Raji (cell line): ENCODE measurements around the gene LYSMD1.

ENCODE experiments used
- POLR2A ChIP-seq: IDR thresholded peaks from 2 replicates; pipeline ENCODE4 v1.6.1; 2011; ENCODE audit warnings: low read depth, low read length, control low read depth; ENCODE audit not compliant: insufficient read depth

LYSMD1 gene

GRCh38 chr1:151165738-151166504 is at the start of gene LYSMD1, which contains the start of gene SCNM1:
TSS of gene LYSMD1 (minus strand) at chr1:151165902. CDS start at chr1:151165258, 644 bp downstream.
TSS of gene SCNM1 (plus strand) at chr1:151166144. CDS start at chr1:151166153, 9 bp downstream.
- peak; percentile 86 for TF ChIP-seq POLR2A

GRCh38 chr1:151213560-151213959 is 47.9 kb upstream of the LYSMD1 start:
- no peak for TF ChIP-seq POLR2A

- no peak for TF ChIP-seq POLR2A
Observed at GRCh38 chr1:151211972-151212705, 46.4 kb upstream of the LYSMD1 start.

DNA sequence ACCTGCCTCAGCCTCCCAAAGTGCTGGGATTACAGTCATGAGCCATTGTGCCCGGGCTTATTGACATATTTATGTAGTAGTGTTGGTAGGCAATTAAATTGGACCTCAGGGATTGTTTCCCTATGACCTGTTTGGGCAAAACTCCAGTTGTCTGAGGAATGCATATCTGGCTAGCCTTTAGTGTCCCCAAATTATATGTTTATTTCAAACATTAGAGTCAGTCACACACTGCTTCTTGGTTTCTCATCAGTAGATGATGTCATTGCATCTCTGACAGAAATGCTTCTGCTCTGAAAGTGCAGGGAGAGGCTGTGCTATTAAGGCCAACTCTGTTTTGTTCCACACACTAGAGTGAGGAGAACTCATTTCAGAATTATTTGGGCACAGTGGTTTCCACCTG is 45.1 kb upstream of the LYSMD1 start:
- no peak for TF ChIP-seq POLR2A

GRCh38 chr1:151199873-151200581 is 34.3 kb upstream of the LYSMD1 start:
- no peak for TF ChIP-seq POLR2A

- peak; percentile 84 for TF ChIP-seq POLR2A
Observed at GRCh38 chr1:151198254-151199127, 32.8 kb upstream of the LYSMD1 start, which contains the start of gene PIP5K1A. TSS of gene PIP5K1A (plus strand) at chr1:151198552. CDS start at chr1:151198997, 445 bp downstream.

DNA sequence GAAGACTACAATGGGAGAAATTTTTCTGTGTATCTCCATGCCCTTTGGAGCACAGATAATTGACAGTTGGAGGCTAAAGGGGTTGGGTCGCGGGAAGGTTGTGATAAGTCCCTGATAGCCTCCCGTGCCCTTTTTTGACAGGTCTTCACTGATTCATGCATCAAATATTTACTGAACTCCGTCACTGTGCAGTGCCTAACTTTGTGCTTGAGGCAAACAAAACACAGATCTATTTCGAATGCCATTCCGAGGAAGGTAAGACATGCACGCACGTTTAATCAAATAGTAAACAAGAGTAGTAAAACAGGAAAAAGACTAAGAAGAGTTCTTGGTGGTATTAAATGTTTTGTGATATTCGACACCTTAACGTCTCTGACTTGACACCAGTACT is 32.2 kb upstream of the LYSMD1 start:
- no peak for TF ChIP-seq POLR2A

DNA sequence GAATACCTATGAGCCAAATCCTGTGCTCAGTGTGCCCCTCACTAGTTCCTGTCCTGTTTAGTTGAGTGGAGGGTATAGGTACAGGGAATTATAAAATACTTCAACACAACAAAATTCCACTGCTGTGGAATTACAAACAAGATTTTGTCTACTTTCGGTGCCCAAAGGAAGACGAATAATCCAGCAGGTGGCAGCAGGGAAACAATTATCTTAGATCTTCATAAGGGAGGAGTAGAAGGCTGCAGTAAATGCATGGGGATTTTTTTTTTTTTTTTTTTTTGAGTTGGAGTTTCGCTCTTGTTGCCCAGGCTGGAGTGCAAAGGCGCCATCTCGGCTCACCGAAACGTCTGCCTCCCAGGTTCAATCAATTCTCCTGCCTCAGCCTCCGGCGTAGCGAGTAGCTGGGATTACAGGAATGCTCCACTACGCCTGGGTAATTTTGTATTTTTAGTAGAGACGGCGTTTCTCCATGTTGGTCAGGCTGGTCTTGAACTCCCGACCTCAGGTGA is 30.6 kb upstream of the LYSMD1 start:
- no peak for TF ChIP-seq POLR2A

DNA sequence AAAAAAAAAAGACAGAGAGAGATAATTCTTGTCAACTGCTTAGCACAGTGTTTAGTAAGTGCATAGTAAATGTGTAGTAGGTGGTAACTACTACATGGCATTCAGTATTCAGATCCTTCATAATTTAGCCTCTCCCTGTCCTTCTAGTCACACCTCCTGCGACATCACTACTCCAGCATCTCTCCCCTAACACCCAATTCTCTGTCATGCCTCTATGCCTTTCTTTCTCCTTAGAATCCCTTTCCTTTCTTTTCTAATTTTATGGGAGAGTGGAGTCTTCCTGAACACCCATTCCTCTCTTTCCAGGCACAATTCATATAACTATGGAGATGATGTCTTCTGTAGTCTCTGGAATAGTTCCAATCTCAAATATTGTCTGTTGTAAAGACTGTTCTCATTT is 28.2 kb upstream of the LYSMD1 start:
- TF ChIP-seq POLR2A = no peak

GRCh38 chr1:151193304-151193703 is 27.6 kb upstream of the LYSMD1 start:
- no peak for TF ChIP-seq POLR2A

GRCh38 chr1:151192047-151192446 is 26.3 kb upstream of the LYSMD1 start:
- no peak for TF ChIP-seq POLR2A

GRCh38 chr1:151189637-151190445 is 24.1 kb upstream of the LYSMD1 start, which contains the start of gene VPS72:
TSS of gene VPS72 (minus strand) at chr1:151190197. CDS start at chr1:151190121, 76 bp downstream.
- peak; percentile 90 for TF ChIP-seq POLR2A

- TF ChIP-seq POLR2A = no peak
Observed at GRCh38 chr1:151187205-151187604, 21.5 kb upstream of the LYSMD1 start.
